Activated T-cell treated with anti-CD3 and anti-CD28 coated beads, Interleukin-2, amount 50 U/mL, for 24 hours (primary cell): ENCODE data around the gene LIMD2.

Source experiments
- DNase-seq: peaks from one replicate; pipeline ENCODE4 v3.0.0-alpha.2; 2020
- H3K27ac Mint-ChIP-seq: 2 replicates; pipeline ENCODE4 v1.8.0; 2020; ENCODE audit warnings: mild to moderate bottlenecking, mixed read lengths
- H3K27me3 Mint-ChIP-seq: 2 replicates; pipeline ENCODE4 v1.8.0; 2020; ENCODE audit warnings: mixed read lengths
- H3K36me3 Mint-ChIP-seq: 2 replicates; pipeline ENCODE4 v1.8.0; 2020; ENCODE audit warnings: low read depth, mixed read lengths
- H3K4me1 Mint-ChIP-seq: 2 replicates; pipeline ENCODE4 v1.8.0; 2020; ENCODE audit warnings: low read depth, mixed read lengths
- H3K4me3 Mint-ChIP-seq: 2 replicates; pipeline ENCODE4 v1.8.0; 2020; ENCODE audit warnings: mild to moderate bottlenecking, moderate library complexity, mixed read lengths
- H3K9me3 Mint-ChIP-seq: 2 replicates; pipeline ENCODE4 v1.8.0; 2020; ENCODE audit warnings: mixed read lengths

Gene LIMD2

DNA sequence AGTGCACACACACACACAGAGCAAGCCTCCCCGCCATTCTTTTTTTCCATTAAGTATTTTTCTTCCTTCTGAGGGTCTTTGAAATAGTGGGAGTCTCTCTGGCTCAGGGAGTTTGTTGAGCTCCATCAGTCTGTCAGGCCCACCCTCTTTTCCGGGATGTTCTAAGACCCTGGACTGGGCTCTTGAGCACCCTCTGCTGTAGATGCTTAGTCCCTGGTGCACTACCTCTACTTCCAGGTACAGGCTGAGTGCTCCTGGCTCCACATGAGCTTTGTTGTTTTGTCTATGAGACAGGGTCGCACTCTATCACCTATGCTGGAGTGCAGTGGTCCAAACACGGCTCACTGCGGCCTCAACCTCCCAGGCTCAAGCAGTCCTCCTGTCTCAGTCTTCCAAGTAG lies 20.7 kb downstream of the LIMD2 start:
- Mint-ChIP-seq H3K27ac (peak overlapping the region; percentile 30), H3K27me3 (no peaks in the 10 kb centered on the region), H3K9me3 (no peaks in the 10 kb centered on the region), H3K4me1 (peaks cover 17% of the 10 kb centered on the region), H3K4me3 (no peak overlapping the region), H3K36me3 (peaks cover 57% of the 10 kb centered on the region)
- DNase-seq = no peak

- H3K4me1 Mint-ChIP-seq = peaks cover 23% of the 10 kb centered on the region
- no peak for DNase-seq
- H3K4me3 Mint-ChIP-seq = no peak overlapping the region
- H3K36me3 Mint-ChIP-seq = peaks cover 49% of the 10 kb centered on the region
- no peaks in the 10 kb centered on the region for H3K27me3 Mint-ChIP-seq
- no peaks in the 10 kb centered on the region for H3K9me3 Mint-ChIP-seq
- peak overlapping the region; percentile 47 for H3K27ac Mint-ChIP-seq
Observed at GRCh38 chr17:63676584-63676983, 23.3 kb downstream of the LIMD2 start.

DNA sequence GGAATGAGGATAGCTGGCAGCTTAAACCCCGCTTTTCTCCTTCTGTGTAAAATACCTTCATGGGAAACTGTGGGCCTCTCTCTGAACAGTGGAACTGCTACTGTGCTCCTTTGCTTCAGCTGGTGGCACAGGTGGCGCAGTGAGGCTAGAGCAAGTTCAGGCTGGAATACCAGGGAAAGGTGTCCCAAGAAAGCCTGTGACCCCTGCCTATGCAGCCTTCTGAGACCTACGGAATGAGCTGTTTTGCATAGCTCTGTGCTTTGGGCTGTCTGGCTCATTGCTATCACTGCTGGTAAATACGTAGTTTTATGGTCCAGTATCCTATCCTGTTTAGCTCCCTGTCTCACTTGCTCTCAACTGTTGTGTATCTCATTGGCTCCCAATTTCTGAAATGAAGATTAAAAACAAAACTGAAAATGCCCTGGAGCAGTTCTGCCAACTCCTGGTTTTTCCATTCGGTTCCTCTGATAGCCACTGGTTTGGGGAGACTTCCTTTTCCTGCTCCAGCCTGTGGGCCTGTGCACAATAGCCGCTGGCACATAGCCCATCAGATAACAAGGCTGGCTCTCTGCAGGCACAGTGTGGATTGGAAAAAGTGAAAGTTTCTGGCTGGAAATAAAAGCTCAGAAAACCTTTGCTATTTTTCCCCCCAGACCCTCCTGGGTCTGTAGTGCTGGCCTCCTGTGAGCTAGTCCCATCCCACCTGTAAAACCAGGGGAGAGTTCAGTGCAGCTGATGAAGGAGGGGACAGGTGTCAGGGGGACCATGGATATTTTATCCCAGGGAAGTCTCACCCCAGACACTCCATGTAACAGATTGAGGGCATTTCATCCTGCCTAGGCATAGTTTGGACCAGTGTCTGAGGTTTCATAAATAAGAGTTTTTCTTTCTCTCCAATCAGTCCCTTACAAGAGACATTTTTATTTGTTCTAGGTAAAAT lies 24.0 kb downstream of the LIMD2 start:
- no peaks in the 10 kb centered on the region for H3K9me3 Mint-ChIP-seq
- peak overlapping the region; percentile 47 for H3K27ac Mint-ChIP-seq
- H3K4me1 Mint-ChIP-seq = peaks cover 17% of the 10 kb centered on the region
- DNase-seq = no peak
- H3K27me3 Mint-ChIP-seq = no peaks in the 10 kb centered on the region
- H3K36me3 Mint-ChIP-seq = peaks cover 47% of the 10 kb centered on the region
- H3K4me3 Mint-ChIP-seq = no peak overlapping the region

DNA sequence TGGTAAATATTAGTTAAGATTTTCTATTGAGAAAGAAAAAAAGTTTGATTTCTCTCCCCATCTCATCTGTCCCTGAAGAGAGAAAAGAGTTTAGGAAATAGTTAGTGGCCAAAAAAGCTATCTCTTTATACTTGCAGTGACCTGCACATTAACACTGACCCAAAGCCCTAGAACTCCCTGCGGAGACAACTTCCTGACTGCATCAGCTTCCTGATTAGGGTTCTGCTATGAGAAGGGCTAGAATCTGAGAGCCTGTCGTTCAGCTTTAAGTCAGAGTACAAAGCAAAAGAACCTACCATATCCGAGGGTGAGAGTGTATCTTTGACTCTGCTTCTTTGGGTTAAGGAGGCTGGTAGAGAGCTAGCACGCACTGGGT lies 24.7 kb downstream of the LIMD2 start:
- DNase-seq = no peak
- H3K36me3 Mint-ChIP-seq = peaks cover 48% of the 10 kb centered on the region
- peaks cover 16% of the 10 kb centered on the region for H3K4me1 Mint-ChIP-seq
- H3K27ac Mint-ChIP-seq = no peak overlapping the region
- no peak overlapping the region for H3K4me3 Mint-ChIP-seq
- no peaks in the 10 kb centered on the region for H3K9me3 Mint-ChIP-seq
- no peaks in the 10 kb centered on the region for H3K27me3 Mint-ChIP-seq

- H3K36me3 Mint-ChIP-seq = peaks cover 61% of the 10 kb centered on the region
- H3K4me3 Mint-ChIP-seq = no peak overlapping the region
- H3K4me1 Mint-ChIP-seq = peaks cover 12% of the 10 kb centered on the region
- no peak for DNase-seq
- peak overlapping the region; percentile 27 for H3K27ac Mint-ChIP-seq
- no peaks in the 10 kb centered on the region for H3K9me3 Mint-ChIP-seq
- H3K27me3 Mint-ChIP-seq = no peaks in the 10 kb centered on the region
Observed at GRCh38 chr17:63672856-63673255, 27.1 kb downstream of the LIMD2 start.

- Mint-ChIP-seq H3K27ac (peak overlapping the region; percentile 32), H3K9me3 (no peaks in the 10 kb centered on the region), H3K4me1 (peaks cover 7% of the 10 kb centered on the region), H3K4me3 (no peak overlapping the region), H3K36me3 (peaks cover 74% of the 10 kb centered on the region), H3K27me3 (no peaks in the 10 kb centered on the region)
- DNase-seq = no peak
Observed at GRCh38 chr17:63665527-63666214, 34.3 kb downstream of the LIMD2 start.

DNA sequence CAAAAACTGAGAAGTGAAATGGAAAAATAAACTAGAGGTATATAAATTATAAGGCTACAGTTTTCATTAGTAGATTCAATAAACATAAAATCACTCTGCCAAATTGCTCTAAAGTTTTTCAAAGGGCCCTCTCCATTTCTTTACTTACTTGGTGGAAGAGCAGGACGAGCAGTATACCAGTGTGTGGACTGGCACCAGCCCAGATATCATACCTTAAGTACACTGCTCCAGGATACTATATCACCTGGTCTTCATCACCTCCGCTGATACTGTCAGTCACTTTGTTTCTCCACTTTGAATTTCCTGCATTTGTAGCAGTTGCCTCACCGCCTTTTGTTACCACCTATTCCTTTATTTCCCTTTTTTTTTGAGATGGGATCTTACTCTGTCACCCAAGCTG lies 40.1 kb downstream of the LIMD2 start:
- Mint-ChIP-seq H3K27me3 (no peaks in the 10 kb centered on the region), H3K9me3 (no peaks in the 10 kb centered on the region), H3K4me1 (peaks cover 3% of the 10 kb centered on the region), H3K36me3 (peaks cover 66% of the 10 kb centered on the region), H3K27ac (no peak overlapping the region), H3K4me3 (no peak overlapping the region)
- no peak for DNase-seq

GRCh38 chr17:63658366-63658765 lies 41.6 kb downstream of the LIMD2 start:
- no peak overlapping the region for H3K27ac Mint-ChIP-seq
- H3K36me3 Mint-ChIP-seq = peaks cover 68% of the 10 kb centered on the region
- H3K27me3 Mint-ChIP-seq = no peaks in the 10 kb centered on the region
- H3K4me3 Mint-ChIP-seq = no peak overlapping the region
- no peak for DNase-seq
- no peaks in the 10 kb centered on the region for H3K9me3 Mint-ChIP-seq
- H3K4me1 Mint-ChIP-seq = no peaks in the 10 kb centered on the region

DNA sequence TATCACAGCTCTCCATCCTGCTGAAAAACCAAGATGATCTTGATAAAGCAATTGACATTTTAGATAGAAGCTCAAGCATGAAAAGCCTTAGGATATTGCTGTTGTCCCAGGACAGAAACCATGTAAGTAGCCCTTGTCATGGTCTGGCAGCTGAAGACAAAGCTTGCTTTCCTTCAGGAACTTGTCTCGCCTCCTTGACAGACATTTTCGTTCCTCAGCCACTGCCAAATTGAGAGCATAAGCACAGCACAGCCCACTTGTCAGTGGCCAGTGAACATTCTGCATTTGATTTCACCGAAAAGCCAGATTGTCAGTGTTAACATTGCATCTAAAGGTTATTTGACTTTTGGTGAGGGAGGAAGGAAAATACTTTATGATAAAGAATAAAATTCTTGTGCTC lies 42.1 kb downstream of the LIMD2 start:
- peaks cover 69% of the 10 kb centered on the region for H3K36me3 Mint-ChIP-seq

DNA sequence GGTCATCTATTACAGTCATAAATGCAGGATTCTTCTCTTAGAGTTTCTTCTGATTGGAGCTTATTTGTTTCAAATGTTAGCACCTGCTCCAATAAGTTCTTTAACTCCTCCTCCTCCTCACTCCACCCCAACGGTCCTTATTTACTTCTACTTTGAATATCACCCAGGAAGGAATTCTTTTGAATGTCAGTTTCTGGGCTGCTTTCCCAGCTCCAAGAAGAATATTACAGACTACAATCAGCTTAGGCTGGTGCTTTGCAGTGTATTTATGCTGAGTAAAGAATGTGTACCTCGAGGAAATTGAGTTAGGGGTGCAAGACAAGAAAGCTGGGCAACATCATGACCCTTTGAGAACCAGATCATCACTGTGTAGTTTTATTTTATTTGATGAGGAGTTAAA lies 46.9 kb downstream of the LIMD2 start:
- Mint-ChIP-seq H3K9me3 (no peaks in the 10 kb centered on the region), H3K4me1 (peaks cover 5% of the 10 kb centered on the region), H3K36me3 (peaks cover 61% of the 10 kb centered on the region), H3K4me3 (no peak overlapping the region), H3K27ac (peak overlapping the region; percentile 47), H3K27me3 (no peaks in the 10 kb centered on the region)
- no peak for DNase-seq

More for the DNA sequence above, 42.1 kb downstream of the LIMD2 start:
- Mint-ChIP-seq H3K27me3 (no peaks in the 10 kb centered on the region), H3K4me3 (no peak overlapping the region), H3K9me3 (no peaks in the 10 kb centered on the region), H3K27ac (no peak overlapping the region), H3K4me1 (no peaks in the 10 kb centered on the region)
- DNase-seq = no peak

GRCh38 chr17:63652106-63652505 lies 47.8 kb downstream of the LIMD2 start:
- H3K27me3 Mint-ChIP-seq = no peaks in the 10 kb centered on the region
- no peak for DNase-seq
- H3K9me3 Mint-ChIP-seq = no peaks in the 10 kb centered on the region
- no peak overlapping the region for H3K4me3 Mint-ChIP-seq
- H3K27ac Mint-ChIP-seq = no peak overlapping the region
- peaks cover 5% of the 10 kb centered on the region for H3K4me1 Mint-ChIP-seq
- peaks cover 63% of the 10 kb centered on the region for H3K36me3 Mint-ChIP-seq

DNA sequence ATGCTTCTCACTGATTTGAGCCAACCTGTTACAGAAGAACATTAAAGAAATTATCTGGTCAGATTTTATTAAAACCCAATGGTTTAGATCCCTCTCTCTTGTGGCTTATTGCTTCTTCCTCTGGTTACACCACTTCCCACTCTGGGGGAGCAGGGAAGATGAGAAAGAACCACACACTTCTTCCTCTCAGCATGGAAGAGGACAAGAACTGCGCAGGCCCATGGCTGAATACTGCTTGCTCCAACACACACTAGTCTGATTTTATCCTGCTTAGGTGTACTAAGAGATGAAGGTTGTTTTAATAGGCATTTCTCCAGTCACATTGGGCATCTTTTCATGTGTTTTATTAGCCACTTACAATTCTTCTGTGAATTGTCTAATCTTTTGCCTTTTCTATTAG lies 50.1 kb downstream of the LIMD2 start:
- no peaks in the 10 kb centered on the region for H3K9me3 Mint-ChIP-seq

GRCh38 chr17:63647936-63648335 lies 52.0 kb downstream of the LIMD2 start:
- DNase-seq = no peak
- Mint-ChIP-seq H3K9me3 (no peaks in the 10 kb centered on the region), H3K27ac (no peak overlapping the region), H3K4me3 (no peak overlapping the region), H3K27me3 (no peaks in the 10 kb centered on the region), H3K36me3 (peaks cover 60% of the 10 kb centered on the region), H3K4me1 (peaks cover 15% of the 10 kb centered on the region)

More for the DNA sequence above, 50.1 kb downstream of the LIMD2 start:
- Mint-ChIP-seq H3K36me3 (peaks cover 76% of the 10 kb centered on the region), H3K4me1 (peaks cover 15% of the 10 kb centered on the region), H3K4me3 (no peak overlapping the region), H3K27me3 (no peaks in the 10 kb centered on the region), H3K27ac (no peak overlapping the region)
- no peak for DNase-seq

DNA sequence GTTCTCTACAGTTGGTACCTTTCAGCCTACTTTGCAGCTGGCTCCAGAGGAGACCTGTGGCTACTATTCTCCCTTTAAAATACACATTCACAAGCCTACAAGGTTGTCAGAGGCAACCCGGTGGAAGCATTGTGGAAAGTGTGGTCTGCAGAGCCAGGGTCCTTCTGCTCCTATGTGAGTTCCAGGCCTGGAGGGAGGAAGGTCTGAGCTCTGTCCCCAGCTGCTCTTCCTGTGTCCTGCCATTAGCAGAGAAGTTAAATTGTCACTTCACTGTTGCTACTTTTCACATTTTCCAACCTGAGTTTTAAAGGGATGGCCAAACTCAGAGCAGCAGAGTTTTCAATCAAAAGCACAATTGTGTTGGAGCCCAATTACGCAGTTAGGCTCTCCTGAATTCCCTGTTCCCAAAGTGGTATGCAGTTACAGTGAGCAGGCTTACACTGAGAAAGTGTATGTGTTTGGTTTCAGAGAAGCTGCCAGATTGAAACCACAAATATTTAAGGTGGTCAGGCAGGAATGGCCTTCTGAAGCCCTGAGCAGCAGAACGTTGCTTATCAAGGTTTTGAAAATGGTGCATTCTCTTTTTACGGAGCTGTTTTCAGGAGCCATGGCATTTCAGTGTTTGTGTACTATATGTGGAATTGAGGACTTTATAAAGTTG lies 52.7 kb downstream of the LIMD2 start:
- H3K9me3 Mint-ChIP-seq = no peaks in the 10 kb centered on the region
- H3K36me3 Mint-ChIP-seq = peaks cover 53% of the 10 kb centered on the region
- H3K4me1 Mint-ChIP-seq = peaks cover 15% of the 10 kb centered on the region
- H3K27me3 Mint-ChIP-seq = no peaks in the 10 kb centered on the region
- no peak for DNase-seq
- H3K27ac Mint-ChIP-seq = no peak overlapping the region
- H3K4me3 Mint-ChIP-seq = no peak overlapping the region

GRCh38 chr17:63646488-63646806 lies 53.5 kb downstream of the LIMD2 start:
- no peaks in the 10 kb centered on the region for H3K9me3 Mint-ChIP-seq
- H3K4me3 Mint-ChIP-seq = no peak overlapping the region
- no peaks in the 10 kb centered on the region for H3K27me3 Mint-ChIP-seq
- peaks cover 54% of the 10 kb centered on the region for H3K36me3 Mint-ChIP-seq
- DNase-seq = no peak
- H3K4me1 Mint-ChIP-seq = peaks cover 17% of the 10 kb centered on the region
- H3K27ac Mint-ChIP-seq = peak overlapping the region; percentile 37
